Type B pancreatic cell (in vitro differentiated cells): ENCODE measurements around the gene FRAT2. TPM values are rescaled to one million over a fixed set of nuclear protein-coding genes. Genes with fewer than 3 reads are reported as not detected.

ENCODE experiments used
- DNase-seq: peaks from one replicate; pipeline ENCODE4 v3.0.0; 2021; ENCODE audit warnings: mixed read lengths; ENCODE audit not compliant: unreplicated experiment; ENCODE audit errors: extremely low spot score
- H3K27ac Mint-ChIP-seq: 2 replicates; pipeline ENCODE4 v1.8.0; 2021; ENCODE audit warnings: mild to moderate bottlenecking, mixed read lengths
- H3K27me3 Mint-ChIP-seq: 2 replicates; pipeline ENCODE4 v1.8.0; 2021; ENCODE audit warnings: mixed read lengths
- H3K36me3 Mint-ChIP-seq: 2 replicates; pipeline ENCODE4 v1.8.0; 2021; ENCODE audit warnings: mixed read lengths
- H3K4me1 Mint-ChIP-seq: one replicate; pipeline ENCODE4 v1.8.0; 2021; ENCODE audit warnings: mixed read lengths; ENCODE audit not compliant: unreplicated experiment
- H3K4me3 Mint-ChIP-seq: 2 replicates; pipeline ENCODE4 v1.8.0; 2021; ENCODE audit warnings: mild to moderate bottlenecking, mixed read lengths
- H3K9me3 Mint-ChIP-seq: 2 replicates; pipeline ENCODE4 v1.8.0; 2021; ENCODE audit warnings: mixed read lengths
- total RNA-seq: library from RNA; stranded (reverse); gene quantifications from 2 replicates; pipeline ENCODE4 v1.2.1, GENCODE V29; 2021; ENCODE audit warnings: low replicate concordance
- TF ChIP-seq, protein P1 (sequence below): fragments of 200-600 bp; sonication (generic); conservative IDR thresholded peaks from 2 replicates; pipeline ENCODE4 v1.5.0; 2021; ENCODE audit warnings: antibody characterized with exemption, mild to moderate bottlenecking

FRAT2 gene
- total RNA-seq, 1 donor from 2014 or later, result 23.1 TPM

DNA sequence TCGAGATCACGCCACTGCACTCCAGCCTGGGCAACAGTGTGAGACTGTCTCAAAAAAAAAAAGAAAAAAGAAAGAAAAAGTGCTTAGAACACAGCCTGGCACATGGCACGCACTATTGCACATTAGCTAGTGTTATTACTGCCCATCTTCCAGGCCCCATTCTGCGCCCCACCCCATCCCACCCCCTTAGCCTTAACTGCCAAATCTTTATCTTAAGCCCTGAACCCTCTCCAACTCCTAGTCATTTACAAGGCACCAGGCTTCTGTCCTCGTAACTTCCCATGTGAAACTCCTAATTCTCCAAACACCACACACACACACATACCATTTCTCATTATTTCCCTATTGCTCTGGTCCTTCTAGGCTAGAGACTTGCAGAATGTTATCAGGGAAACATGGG lies 4.8 kb downstream of the FRAT2 start:
- H3K4me3 Mint-ChIP-seq, result peak overlapping the region; percentile 23
- H3K27ac Mint-ChIP-seq, result peak overlapping the region; percentile 36

DNA sequence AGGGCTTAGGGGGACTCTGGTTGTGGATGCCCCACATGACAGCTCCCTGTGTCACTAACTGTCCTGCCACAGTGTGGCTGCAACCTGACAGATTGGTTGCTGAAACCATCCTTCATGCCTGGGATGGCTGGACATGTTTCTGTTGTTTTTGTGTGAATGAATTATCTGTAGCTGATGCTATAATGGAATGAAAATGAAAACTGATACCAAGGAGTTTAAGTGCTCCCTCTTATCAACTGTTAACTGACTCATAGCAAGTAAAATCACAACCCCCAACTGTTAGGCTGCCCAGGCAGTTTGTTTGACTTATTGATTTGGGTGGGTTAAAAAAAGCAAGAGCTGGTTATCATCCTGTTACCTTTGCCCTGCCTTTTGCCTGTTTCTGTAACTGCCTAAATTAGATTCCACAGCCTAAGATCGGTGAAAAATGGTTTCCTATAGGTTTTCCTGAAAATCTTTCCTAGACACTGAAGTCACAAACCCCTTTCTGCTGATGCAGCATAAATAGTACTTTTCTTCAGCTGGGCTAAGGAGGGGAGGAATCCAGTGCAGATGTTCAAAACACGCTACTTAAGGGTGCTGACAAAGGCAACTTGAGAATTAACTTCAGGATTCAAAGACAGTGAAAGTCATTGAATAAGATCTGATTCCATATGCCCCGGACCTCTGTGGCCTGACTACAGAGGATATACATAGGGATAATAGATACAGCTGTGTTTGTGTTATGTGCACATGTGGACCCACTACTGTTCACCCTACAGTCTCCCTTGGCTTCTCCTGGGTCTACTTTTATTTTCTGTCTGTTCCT lies 5.7 kb downstream of the FRAT2 start:
- no peak for DNase-seq
- Mint-ChIP-seq H3K9me3 (no peaks in the 10 kb centered on the region), H3K27me3 (peaks cover 6% of the 10 kb centered on the region), H3K4me1 (peaks cover 48% of the 10 kb centered on the region), H3K4me3 (peak overlapping the region; percentile 77), H3K27ac (peak overlapping the region; percentile 93), H3K36me3 (peaks cover 21% of the 10 kb centered on the region)
- TF ChIP-seq, protein P1, sequence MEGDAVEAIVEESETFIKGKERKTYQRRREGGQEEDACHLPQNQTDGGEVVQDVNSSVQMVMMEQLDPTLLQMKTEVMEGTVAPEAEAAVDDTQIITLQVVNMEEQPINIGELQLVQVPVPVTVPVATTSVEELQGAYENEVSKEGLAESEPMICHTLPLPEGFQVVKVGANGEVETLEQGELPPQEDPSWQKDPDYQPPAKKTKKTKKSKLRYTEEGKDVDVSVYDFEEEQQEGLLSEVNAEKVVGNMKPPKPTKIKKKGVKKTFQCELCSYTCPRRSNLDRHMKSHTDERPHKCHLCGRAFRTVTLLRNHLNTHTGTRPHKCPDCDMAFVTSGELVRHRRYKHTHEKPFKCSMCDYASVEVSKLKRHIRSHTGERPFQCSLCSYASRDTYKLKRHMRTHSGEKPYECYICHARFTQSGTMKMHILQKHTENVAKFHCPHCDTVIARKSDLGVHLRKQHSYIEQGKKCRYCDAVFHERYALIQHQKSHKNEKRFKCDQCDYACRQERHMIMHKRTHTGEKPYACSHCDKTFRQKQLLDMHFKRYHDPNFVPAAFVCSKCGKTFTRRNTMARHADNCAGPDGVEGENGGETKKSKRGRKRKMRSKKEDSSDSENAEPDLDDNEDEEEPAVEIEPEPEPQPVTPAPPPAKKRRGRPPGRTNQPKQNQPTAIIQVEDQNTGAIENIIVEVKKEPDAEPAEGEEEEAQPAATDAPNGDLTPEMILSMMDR, result no peak

More for the DNA sequence above, 4.8 kb downstream of the FRAT2 start:
- DNase-seq, result no peak
- Mint-ChIP-seq H3K4me1 (peaks cover 48% of the 10 kb centered on the region), H3K36me3 (peaks cover 21% of the 10 kb centered on the region), H3K27me3 (peaks cover 6% of the 10 kb centered on the region), H3K9me3 (no peaks in the 10 kb centered on the region)
- TF ChIP-seq, protein P1, result no peak

DNA sequence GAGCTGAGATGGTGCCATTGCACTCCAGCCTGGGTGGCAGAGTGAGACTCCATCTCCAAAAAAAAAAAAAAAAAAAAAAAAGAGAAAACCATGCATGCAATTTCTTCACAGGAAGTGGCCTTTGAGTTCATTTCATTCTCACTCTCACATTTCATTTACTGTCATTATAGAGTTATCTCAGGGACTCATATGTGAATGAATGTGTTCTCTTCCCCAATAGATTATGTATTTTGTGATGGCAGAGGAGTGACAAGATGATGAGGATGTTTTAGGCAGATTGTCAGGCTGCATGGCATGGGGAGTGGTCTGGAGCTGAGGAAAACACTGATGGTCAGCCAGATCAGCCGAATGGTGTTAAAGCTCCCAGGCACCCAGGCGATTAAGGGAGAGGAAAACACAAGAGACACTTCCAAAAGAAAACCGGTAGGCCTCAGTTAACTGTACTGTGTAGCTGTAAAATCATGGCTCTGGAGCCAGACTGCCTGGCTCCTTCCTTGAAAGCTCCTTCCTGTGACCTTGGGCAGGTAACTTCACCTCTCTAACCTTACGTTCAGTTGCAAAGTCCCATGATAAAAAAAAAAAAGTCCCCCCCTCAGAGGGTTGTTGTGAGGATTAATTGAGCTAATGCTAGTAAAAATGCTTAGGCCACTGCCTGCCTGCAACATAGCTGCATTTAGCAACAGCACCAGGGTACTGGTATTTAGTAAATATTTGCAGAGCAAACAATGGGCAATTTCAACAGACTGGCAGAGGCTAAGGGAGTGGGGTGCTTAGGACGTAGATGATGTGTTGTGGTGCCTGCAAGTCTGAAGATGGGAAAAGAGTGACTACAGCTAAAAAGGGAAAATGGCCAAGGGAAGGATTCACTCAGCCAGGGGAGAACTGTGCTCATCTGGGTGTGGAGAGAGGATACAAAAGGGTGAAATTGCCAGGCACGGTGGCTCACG lies 6.9 kb downstream of the FRAT2 start:
- Mint-ChIP-seq H3K4me3 (peak overlapping the region; percentile 42), H3K4me1 (peaks cover 42% of the 10 kb centered on the region), H3K36me3 (peaks cover 18% of the 10 kb centered on the region), H3K27ac (peak overlapping the region; percentile 93), H3K27me3 (peaks cover 7% of the 10 kb centered on the region), H3K9me3 (no peaks in the 10 kb centered on the region)
- TF ChIP-seq, protein P1, result no peak
- DNase-seq, result no peak

DNA sequence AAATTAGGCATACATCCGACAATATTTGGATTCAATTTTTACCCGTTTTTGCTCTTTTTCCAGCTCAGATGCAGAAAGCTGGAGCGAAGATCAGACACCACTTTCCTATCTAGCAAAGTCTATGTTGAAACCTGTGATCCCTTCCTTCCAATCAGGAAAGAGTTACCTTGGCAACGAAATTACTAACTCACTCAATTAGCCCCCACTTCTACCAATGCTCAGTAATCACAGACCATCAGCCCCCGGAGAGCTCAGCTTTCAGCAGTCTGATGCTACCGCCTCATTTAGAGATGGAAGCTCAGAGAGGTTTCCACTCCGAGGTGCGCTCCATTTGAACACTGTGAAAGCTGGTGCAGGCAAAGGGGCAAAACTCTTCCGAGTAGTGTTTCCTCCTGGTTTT lies 8.8 kb downstream of the FRAT2 start:
- Mint-ChIP-seq H3K27ac (no peak overlapping the region), H3K9me3 (no peaks in the 10 kb centered on the region), H3K4me1 (peaks cover 42% of the 10 kb centered on the region), H3K27me3 (peaks cover 25% of the 10 kb centered on the region), H3K36me3 (peaks cover 10% of the 10 kb centered on the region), H3K4me3 (no peak overlapping the region)
- no peak for DNase-seq
- TF ChIP-seq, protein P1, result no peak

DNA sequence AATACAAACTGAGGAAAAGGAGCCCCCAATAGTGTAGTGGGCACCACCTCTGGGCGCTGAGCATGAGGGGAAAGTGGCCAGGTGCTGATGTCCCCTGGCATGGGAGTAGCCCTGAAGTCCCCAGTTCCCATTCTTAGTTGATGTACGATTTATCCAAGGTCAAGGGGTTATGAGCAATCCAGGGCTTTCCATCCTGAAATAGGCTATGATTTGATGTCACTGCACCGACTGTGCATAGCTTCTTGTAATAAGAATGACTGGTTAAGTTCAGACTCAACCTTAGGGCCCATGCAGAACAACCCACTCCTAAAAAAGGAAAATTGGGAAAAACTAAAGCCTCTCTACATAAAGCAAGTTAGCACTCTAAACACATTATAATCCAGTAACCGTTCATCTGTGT lies 11.0 kb downstream of the FRAT2 start:
- no peaks in the 10 kb centered on the region for H3K9me3 Mint-ChIP-seq
- H3K36me3 Mint-ChIP-seq, result no peaks in the 10 kb centered on the region
- H3K27ac Mint-ChIP-seq, result no peak overlapping the region
- peaks cover 36% of the 10 kb centered on the region for H3K4me1 Mint-ChIP-seq
- no peak for DNase-seq
- TF ChIP-seq, protein P1, result no peak
- H3K27me3 Mint-ChIP-seq, result peaks cover 38% of the 10 kb centered on the region
- no peak overlapping the region for H3K4me3 Mint-ChIP-seq
